Activated T-cell treated with anti-CD3 and anti-CD28 coated beads, Interleukin-2, amount 50 U/mL, for 48 hours (primary cell): Measurements from ENCODE around the gene ATP5PF.
"Not testable (repeated sequence)": the region's sequence is repeated elsewhere in the genome, so short reads cannot be mapped to it uniquely, and the experiment has no call there.

Experiments
- DNase-seq, 2 experiments: peaks; one replicate each; pipeline ENCODE4 v3.0.0-alpha.2; 2020

The ATP5PF gene

GRCh38 chr21:25721987-25722386 is 12.7 kb downstream of the ATP5PF start:
- no peak for DNase-seq

- no peak for DNase-seq
Measured at GRCh38 chr21:25717491-25718147, 17.1 kb downstream of the ATP5PF start.

GRCh38 chr21:25714066-25714465 is 20.6 kb downstream of the ATP5PF start:
- DNase-seq = not testable (repeated sequence)

GRCh38 chr21:25710550-25710949 is 24.2 kb downstream of the ATP5PF start:
- DNase-seq = no peak

- DNase-seq = no peak
Measured at GRCh38 chr21:25709684-25710265, 24.9 kb downstream of the ATP5PF start.

GRCh38 chr21:25708467-25709065 is 26.1 kb downstream of the ATP5PF start:
- DNase-seq = peak; percentile 45

- DNase-seq = no peak
Measured at GRCh38 chr21:25701529-25701928, 33.2 kb downstream of the ATP5PF start.

- no peak for DNase-seq
Measured at GRCh38 chr21:25700741-25701140, 34.0 kb downstream of the ATP5PF start.

GRCh38 chr21:25695461-25695860 is 39.2 kb downstream of the ATP5PF start:
- DNase-seq = not testable (repeated sequence)

- DNase-seq = no peak
Measured at GRCh38 chr21:25691976-25692375, 42.7 kb downstream of the ATP5PF start.

GRCh38 chr21:25689226-25689625 is 45.5 kb downstream of the ATP5PF start:
- DNase-seq = no peak

- no peak for DNase-seq
Measured at GRCh38 chr21:25688275-25689155, 46.2 kb downstream of the ATP5PF start.

GRCh38 chr21:25687787-25688186 is 46.9 kb downstream of the ATP5PF start:
- DNase-seq = no peak

GRCh38 chr21:25682382-25682781 is 52.3 kb downstream of the ATP5PF start:
- no peak for DNase-seq

GRCh38 chr21:25676451-25676850 is 58.3 kb downstream of the ATP5PF start:
- DNase-seq = no peak
